HEK293 (cell line): Measurements from ENCODE around the gene NAPB.
A peak's percentile ranks its signal among the peaks of the same experiment; 100 is the strongest.

Experiments used
- CTCF ChIA-PET: fragments of 350-600 bp; formaldehyde crosslinking; extraction: SDS; loops from one replicate; lab custom pipeline; 2021; ENCODE audit warnings: antibody characterized with exemption; lab: Yijun Ruan, JAX
- POLR2A ChIA-PET: fragments of 300-600 bp; formaldehyde crosslinking; extraction: SDS; loops from one replicate; lab custom pipeline; 2020; ENCODE audit warnings: antibody characterized with exemption, inconsistent platforms; lab: Yijun Ruan, JAX
- H3K27ac ChIP-seq: fragments of 200-500 bp; sonication (Bioruptor generic); 2 replicates; pipeline ENCODE4 v1.5.1; 2014; ENCODE audit warnings: low read depth, low read length, control low read depth, inconsistent platforms; ENCODE audit errors: extremely low read depth
- H3K36me3 ChIP-seq, 2 experiments: fragments of 200-500 bp in 1 of 2; sonication (Bioruptor generic) in 1 of 2; 1 replicate in 1 of 2; 2 replicates in 1 of 2; pipeline ENCODE4 v1.5.1; 2014 to 2017; ENCODE audit warnings: inconsistent platforms in 2 of 2, low read length in 2 of 2; ENCODE audit not compliant: control insufficient read depth in 2 of 2, insufficient read depth in 1 of 2
- H3K4me1 ChIP-seq: fragments of 200-500 bp; sonication (Bioruptor generic); 2 replicates; pipeline ENCODE4 v1.5.1; 2014; ENCODE audit warnings: mild to moderate bottlenecking, low read length, inconsistent platforms; ENCODE audit not compliant: control insufficient read depth, insufficient read depth
- H3K4me3 ChIP-seq: 2 replicates; pipeline ENCODE4 v1.5.1; 2011; ENCODE audit warnings: low read depth, mild to moderate bottlenecking, control low read depth, low read length, moderate library complexity
- H3K9me3 ChIP-seq: fragments of 200-500 bp; sonication (Bioruptor generic); 2 replicates; pipeline ENCODE4 v1.5.1; 2014; ENCODE audit warnings: low read depth, low read length, inconsistent platforms; ENCODE audit not compliant: control insufficient read depth, insufficient read depth
- EGR2 ChIP-seq: fragments of 450-650 bp; formaldehyde crosslinking; IDR thresholded peaks from 2 replicates; pipeline ENCODE4 v1.5.1; 2016; ENCODE audit warnings: low read depth, missing biosample characterization, missing genetic modification characterization
- GLIS1 ChIP-seq: fragments of 450-650 bp; formaldehyde crosslinking; IDR thresholded peaks from 2 replicates; pipeline ENCODE4 v1.5.1; 2016; ENCODE audit warnings: missing biosample characterization, missing genetic modification characterization
- HOXC10 ChIP-seq: sonication (generic); formaldehyde crosslinking; IDR thresholded peaks from 2 replicates; pipeline ENCODE4 v1.8.1; 2023; ENCODE audit warnings: mild to moderate bottlenecking, missing genetic modification reagents
- SALL2 ChIP-seq: fragments of 450-650 bp; formaldehyde crosslinking; IDR thresholded peaks from 2 replicates; pipeline ENCODE4 v1.5.0; 2017; ENCODE audit warnings: missing biosample characterization, mild to moderate bottlenecking, missing genetic modification characterization, borderline replicate concordance
- ZBTB20 ChIP-seq: fragments of 450-650 bp; formaldehyde crosslinking; IDR thresholded peaks from 2 replicates; pipeline ENCODE4 v1.5.1; 2016; ENCODE audit warnings: missing biosample characterization, missing genetic modification characterization
- ZBTB21 ChIP-seq: fragments of 450-650 bp; formaldehyde crosslinking; IDR thresholded peaks from 2 replicates; pipeline ENCODE4 v1.5.1; 2017; ENCODE audit warnings: missing biosample characterization, missing genetic modification characterization
- ZBTB48 ChIP-seq: fragments of 450-650 bp; formaldehyde crosslinking; IDR thresholded peaks from 2 replicates; pipeline ENCODE4 v1.5.1; 2016; ENCODE audit warnings: missing biosample characterization, missing genetic modification characterization
- ZNF132 ChIP-seq: fragments of 450-650 bp; formaldehyde crosslinking; IDR thresholded peaks from 2 replicates; pipeline ENCODE4 v1.5.1; 2017; ENCODE audit warnings: missing biosample characterization, missing genetic modification characterization, borderline replicate concordance
- ZNF292 ChIP-seq: fragments of 450-650 bp; formaldehyde crosslinking; IDR thresholded peaks from 2 replicates; pipeline ENCODE4 v1.5.1; 2016; ENCODE audit warnings: low read depth, missing biosample characterization, missing genetic modification characterization, borderline replicate concordance
- ZNF324 ChIP-seq: fragments of 450-650 bp; formaldehyde crosslinking; IDR thresholded peaks from 2 replicates; pipeline ENCODE4 v1.5.1; 2016; ENCODE audit warnings: missing biosample characterization, missing genetic modification characterization
- ZNF521 ChIP-seq: fragments of 450-650 bp; formaldehyde crosslinking; IDR thresholded peaks from 2 replicates; pipeline ENCODE4 v1.5.1; 2017; ENCODE audit warnings: missing biosample characterization, mild to moderate bottlenecking, missing genetic modification characterization
- ZNF624 ChIP-seq: fragments of 450-650 bp; formaldehyde crosslinking; IDR thresholded peaks from 2 replicates; pipeline ENCODE4 v1.5.1; 2017; ENCODE audit warnings: missing biosample characterization, missing genetic modification characterization
- ZNF629 ChIP-seq: fragments of 450-650 bp; formaldehyde crosslinking; IDR thresholded peaks from 2 replicates; pipeline ENCODE4 v1.5.1; 2017; ENCODE audit warnings: missing biosample characterization, missing genetic modification characterization
- TF ChIP-seq, protein P1 (sequence below): fragments of 450-650 bp; formaldehyde crosslinking; IDR thresholded peaks from 2 replicates; pipeline ENCODE4 v1.5.1; 2016; ENCODE audit warnings: missing biosample characterization, missing genetic modification characterization
- TF ChIP-seq, protein P2 (sequence below): fragments of 450-650 bp; formaldehyde crosslinking; conservative IDR thresholded peaks from 2 replicates; pipeline ENCODE4 v1.5.1; 2016; ENCODE audit warnings: low read depth, missing biosample characterization, missing genetic modification characterization
- TF ChIP-seq, protein P3 (sequence below): fragments of 450-650 bp; IDR thresholded peaks from 2 replicates; pipeline ENCODE4 v1.5.1; 2018; ENCODE audit warnings: missing biosample characterization, mild to moderate bottlenecking, missing genetic modification characterization
- TF ChIP-seq, protein P4 (sequence below): fragments of 450-650 bp; formaldehyde crosslinking; IDR thresholded peaks from 2 replicates; pipeline ENCODE4 v1.5.1; 2016; ENCODE audit warnings: missing biosample characterization, missing genetic modification characterization
- TF ChIP-seq, protein P5 (sequence below): fragments of 450-650 bp; formaldehyde crosslinking; IDR thresholded peaks from 2 replicates; pipeline ENCODE4 v1.5.1; 2016; ENCODE audit warnings: missing biosample characterization, missing genetic modification characterization
- TF ChIP-seq, protein P6 (sequence below): sonication (generic); formaldehyde crosslinking; IDR thresholded peaks from 2 replicates; pipeline ENCODE4 v1.8.1; 2022; ENCODE audit warnings: mild to moderate bottlenecking, moderate library complexity, missing genetic modification reagents

The NAPB gene

DNA sequence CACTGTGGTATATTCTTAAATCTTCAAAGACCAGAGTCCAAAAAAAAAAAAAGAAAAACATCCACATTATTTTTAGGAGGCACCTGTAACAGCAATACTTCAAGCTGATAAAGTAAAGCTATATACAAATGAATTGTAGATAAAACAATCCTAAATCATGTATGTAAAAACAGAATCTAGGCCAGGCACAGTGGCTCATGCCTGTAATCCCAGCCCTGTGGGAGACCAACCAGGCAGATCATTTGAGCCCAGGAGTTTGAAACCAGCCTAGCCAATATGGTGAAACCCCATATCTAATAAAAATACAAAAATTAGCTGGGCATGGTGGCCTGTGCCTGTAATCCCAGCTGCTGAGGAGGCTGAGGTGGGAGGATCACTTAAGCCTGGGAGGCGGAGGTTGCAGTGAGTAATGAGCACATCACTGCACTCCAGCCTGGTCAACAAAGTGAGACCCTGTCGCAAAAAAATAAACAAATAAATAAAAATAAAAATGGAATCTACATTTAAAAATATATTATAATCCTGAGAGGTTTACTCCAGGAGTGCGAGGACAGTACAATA is 7.3 kb downstream of the NAPB start (continued):
- TF ChIP-seq, protein P1, sequence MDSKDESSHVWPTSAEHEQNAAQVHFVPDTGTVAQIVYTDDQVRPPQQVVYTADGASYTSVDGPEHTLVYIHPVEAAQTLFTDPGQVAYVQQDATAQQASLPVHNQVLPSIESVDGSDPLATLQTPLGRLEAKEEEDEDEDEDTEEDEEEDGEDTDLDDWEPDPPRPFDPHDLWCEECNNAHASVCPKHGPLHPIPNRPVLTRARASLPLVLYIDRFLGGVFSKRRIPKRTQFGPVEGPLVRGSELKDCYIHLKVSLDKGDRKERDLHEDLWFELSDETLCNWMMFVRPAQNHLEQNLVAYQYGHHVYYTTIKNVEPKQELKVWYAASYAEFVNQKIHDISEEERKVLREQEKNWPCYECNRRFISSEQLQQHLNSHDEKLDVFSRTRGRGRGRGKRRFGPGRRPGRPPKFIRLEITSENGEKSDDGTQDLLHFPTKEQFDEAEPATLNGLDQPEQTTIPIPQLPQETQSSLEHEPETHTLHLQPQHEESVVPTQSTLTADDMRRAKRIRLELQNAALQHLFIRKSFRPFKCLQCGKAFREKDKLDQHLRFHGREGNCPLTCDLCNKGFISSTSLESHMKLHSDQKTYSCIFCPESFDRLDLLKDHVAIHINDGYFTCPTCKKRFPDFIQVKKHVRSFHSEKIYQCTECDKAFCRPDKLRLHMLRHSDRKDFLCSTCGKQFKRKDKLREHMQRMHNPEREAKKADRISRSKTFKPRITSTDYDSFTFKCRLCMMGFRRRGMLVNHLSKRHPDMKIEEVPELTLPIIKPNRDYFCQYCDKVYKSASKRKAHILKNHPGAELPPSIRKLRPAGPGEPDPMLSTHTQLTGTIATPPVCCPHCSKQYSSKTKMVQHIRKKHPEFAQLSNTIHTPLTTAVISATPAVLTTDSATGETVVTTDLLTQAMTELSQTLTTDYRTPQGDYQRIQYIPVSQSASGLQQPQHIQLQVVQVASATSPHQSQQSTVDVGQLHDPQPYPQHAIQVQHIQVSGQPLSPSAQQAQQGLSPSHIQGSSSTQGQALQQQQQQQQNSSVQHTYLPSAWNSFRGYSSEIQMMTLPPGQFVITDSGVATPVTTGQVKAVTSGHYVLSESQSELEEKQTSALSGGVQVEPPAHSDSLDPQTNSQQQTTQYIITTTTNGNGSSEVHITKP (tag by site-specific recombination) = no peak
- no peak for TF ChIP-seq ZBTB20 (tag by site-specific recombination)
- TF ChIP-seq HOXC10 = no peak
- TF ChIP-seq, protein P2, sequence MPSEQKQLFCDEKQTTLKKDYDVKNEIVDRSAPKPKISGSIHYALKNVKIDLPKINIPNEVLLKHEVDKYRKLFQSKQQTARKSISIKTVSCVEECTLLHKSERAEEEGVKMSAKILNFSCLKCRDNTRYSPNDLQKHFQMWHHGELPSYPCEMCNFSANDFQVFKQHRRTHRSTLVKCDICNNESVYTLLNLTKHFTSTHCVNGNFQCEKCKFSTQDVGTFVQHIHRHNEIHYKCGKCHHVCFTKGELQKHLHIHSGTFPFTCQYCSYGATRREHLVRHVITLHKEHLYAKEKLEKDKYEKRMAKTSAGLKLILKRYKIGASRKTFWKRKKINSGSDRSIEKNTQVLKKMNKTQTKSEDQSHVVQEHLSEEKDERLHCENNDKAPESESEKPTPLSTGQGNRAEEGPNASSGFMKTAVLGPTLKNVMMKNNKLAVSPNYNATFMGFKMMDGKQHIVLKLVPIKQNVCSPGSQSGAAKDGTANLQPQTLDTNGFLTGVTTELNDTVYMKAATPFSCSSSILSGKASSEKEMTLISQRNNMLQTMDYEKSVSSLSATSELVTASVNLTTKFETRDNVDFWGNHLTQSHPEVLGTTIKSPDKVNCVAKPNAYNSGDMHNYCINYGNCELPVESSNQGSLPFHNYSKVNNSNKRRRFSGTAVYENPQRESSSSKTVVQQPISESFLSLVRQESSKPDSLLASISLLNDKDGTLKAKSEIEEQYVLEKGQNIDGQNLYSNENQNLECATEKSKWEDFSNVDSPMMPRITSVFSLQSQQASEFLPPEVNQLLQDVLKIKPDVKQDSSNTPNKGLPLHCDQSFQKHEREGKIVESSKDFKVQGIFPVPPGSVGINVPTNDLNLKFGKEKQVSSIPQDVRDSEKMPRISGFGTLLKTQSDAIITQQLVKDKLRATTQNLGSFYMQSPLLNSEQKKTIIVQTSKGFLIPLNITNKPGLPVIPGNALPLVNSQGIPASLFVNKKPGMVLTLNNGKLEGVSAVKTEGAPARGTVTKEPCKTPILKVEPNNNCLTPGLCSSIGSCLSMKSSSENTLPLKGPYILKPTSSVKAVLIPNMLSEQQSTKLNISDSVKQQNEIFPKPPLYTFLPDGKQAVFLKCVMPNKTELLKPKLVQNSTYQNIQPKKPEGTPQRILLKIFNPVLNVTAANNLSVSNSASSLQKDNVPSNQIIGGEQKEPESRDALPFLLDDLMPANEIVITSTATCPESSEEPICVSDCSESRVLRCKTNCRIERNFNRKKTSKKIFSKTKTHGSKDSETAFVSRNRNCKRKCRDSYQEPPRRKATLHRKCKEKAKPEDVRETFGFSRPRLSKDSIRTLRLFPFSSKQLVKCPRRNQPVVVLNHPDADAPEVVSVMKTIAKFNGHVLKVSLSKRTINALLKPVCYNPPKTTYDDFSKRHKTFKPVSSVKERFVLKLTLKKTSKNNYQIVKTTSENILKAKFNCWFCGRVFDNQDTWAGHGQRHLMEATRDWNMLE (tag by site-specific recombination) = no peak
- TF ChIP-seq EGR2 (tag by site-specific recombination) = peak; percentile 52; the same call in 1 of the 2 replicates
- TF ChIP-seq, protein P3, sequence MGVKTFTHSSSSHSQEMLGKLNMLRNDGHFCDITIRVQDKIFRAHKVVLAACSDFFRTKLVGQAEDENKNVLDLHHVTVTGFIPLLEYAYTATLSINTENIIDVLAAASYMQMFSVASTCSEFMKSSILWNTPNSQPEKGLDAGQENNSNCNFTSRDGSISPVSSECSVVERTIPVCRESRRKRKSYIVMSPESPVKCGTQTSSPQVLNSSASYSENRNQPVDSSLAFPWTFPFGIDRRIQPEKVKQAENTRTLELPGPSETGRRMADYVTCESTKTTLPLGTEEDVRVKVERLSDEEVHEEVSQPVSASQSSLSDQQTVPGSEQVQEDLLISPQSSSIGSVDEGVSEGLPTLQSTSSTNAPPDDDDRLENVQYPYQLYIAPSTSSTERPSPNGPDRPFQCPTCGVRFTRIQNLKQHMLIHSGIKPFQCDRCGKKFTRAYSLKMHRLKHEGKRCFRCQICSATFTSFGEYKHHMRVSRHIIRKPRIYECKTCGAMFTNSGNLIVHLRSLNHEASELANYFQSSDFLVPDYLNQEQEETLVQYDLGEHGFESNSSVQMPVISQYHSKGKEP = no peak
- no peak for TF ChIP-seq ZNF292
- TF ChIP-seq, protein P4, sequence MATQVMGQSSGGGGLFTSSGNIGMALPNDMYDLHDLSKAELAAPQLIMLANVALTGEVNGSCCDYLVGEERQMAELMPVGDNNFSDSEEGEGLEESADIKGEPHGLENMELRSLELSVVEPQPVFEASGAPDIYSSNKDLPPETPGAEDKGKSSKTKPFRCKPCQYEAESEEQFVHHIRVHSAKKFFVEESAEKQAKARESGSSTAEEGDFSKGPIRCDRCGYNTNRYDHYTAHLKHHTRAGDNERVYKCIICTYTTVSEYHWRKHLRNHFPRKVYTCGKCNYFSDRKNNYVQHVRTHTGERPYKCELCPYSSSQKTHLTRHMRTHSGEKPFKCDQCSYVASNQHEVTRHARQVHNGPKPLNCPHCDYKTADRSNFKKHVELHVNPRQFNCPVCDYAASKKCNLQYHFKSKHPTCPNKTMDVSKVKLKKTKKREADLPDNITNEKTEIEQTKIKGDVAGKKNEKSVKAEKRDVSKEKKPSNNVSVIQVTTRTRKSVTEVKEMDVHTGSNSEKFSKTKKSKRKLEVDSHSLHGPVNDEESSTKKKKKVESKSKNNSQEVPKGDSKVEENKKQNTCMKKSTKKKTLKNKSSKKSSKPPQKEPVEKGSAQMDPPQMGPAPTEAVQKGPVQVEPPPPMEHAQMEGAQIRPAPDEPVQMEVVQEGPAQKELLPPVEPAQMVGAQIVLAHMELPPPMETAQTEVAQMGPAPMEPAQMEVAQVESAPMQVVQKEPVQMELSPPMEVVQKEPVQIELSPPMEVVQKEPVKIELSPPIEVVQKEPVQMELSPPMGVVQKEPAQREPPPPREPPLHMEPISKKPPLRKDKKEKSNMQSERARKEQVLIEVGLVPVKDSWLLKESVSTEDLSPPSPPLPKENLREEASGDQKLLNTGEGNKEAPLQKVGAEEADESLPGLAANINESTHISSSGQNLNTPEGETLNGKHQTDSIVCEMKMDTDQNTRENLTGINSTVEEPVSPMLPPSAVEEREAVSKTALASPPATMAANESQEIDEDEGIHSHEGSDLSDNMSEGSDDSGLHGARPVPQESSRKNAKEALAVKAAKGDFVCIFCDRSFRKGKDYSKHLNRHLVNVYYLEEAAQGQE (tag by site-specific recombination) = no peak
- TF ChIP-seq ZNF324 (tag by site-specific recombination) = no peak
- TF ChIP-seq GLIS1 (tag by site-specific recombination) = peak; percentile 19; the same call in 1 of the 2 replicates
- no peak for TF ChIP-seq ZNF521 (tag by site-specific recombination)

DNA sequence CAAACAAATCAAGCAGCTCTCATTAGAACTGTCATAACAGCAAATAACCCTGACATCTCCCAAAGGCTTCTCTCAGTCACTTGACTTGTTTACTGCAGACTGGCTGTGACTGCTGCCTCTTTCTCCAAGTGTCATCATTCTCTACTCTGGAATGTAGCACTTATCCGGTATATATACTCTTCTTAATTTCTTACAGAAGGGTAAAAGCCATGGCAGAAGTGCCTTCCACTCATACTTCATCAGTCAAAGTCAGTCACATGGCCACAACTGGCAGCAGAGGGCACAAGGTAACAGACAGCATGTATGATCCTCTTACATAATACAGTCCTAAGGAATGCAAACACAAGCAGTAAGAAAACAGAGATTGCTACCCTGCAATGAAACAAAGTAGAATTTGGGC is 9.3 kb downstream of the NAPB start:
- no peak overlapping the region for H3K4me3 ChIP-seq
- TF ChIP-seq ZBTB21 = no peak
- TF ChIP-seq, protein P5, sequence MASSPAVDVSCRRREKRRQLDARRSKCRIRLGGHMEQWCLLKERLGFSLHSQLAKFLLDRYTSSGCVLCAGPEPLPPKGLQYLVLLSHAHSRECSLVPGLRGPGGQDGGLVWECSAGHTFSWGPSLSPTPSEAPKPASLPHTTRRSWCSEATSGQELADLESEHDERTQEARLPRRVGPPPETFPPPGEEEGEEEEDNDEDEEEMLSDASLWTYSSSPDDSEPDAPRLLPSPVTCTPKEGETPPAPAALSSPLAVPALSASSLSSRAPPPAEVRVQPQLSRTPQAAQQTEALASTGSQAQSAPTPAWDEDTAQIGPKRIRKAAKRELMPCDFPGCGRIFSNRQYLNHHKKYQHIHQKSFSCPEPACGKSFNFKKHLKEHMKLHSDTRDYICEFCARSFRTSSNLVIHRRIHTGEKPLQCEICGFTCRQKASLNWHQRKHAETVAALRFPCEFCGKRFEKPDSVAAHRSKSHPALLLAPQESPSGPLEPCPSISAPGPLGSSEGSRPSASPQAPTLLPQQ (tag by site-specific recombination) = no peak
- TF ChIP-seq, protein P6, sequence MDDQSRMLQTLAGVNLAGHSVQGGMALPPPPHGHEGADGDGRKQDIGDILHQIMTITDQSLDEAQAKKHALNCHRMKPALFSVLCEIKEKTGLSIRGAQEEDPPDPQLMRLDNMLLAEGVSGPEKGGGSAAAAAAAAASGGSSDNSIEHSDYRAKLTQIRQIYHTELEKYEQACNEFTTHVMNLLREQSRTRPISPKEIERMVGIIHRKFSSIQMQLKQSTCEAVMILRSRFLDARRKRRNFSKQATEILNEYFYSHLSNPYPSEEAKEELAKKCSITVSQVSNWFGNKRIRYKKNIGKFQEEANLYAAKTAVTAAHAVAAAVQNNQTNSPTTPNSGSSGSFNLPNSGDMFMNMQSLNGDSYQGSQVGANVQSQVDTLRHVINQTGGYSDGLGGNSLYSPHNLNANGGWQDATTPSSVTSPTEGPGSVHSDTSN (CRISPR knock-in tag) = no peak
- TF ChIP-seq ZNF629 (tag by site-specific recombination) = no peak
- no peak for TF ChIP-seq ZNF624 (tag by site-specific recombination)
- no peak for TF ChIP-seq ZNF132 (tag by site-specific recombination)
- no peak for TF ChIP-seq ZBTB48 (tag by site-specific recombination)
- no peak for TF ChIP-seq SALL2 (tag by site-specific recombination)

More for the DNA sequence above, 9.3 kb downstream of the NAPB start:
- H3K36me3 ChIP-seq = peaks cover 3 to 5% of the 10 kb centered on the region in 2 experiments; a peak in 2 of 3 replicates
- ChIA-PET POLR2A (no interaction called here), CTCF (interaction anchor here (1.1 kb wide), 1 partner anchor 35 kb away, joined by 3 read pairs; no protein-coding TSS in a partner anchor)
- H3K27ac ChIP-seq = no peak overlapping the region
- H3K4me1 ChIP-seq = peaks cover 13% of the 10 kb centered on the region; the same call in 1 of the 2 replicates
- H3K9me3 ChIP-seq = no peaks in the 10 kb centered on the region
